ENCODE measurements around the gene ATF4.

GRCh38 chr22:39497429-39497828 is 22.9 kb upstream of the ATF4 start:
- TF ChIP-seq CTCF (conservative IDR thresholded peaks at IDR 0.05) (no peak), EZH2 (IDR thresholded peaks at IDR 0.05; ENCODE audit: low read depth) (no peak)

Data from PC-9 (cell line).